PC-9 (cell line): ENCODE data around the gene GID8.

ENCODE experiments used
- CTCF ChIP-seq: fragments of 200-600 bp; sonication (generic); conservative IDR thresholded peaks from 2 replicates; pipeline ENCODE4 v1.6.1; 2017; ENCODE audit warnings: mixed run types, antibody characterized with exemption, mild to moderate bottlenecking, moderate library complexity
- EZH2 ChIP-seq: fragments of 200-600 bp; sonication (generic); IDR thresholded peaks from 2 replicates; pipeline ENCODE4 v1.8.0; 2017; ENCODE audit warnings: antibody characterized with exemption, low read depth

GRCh38 chr20:62990306-62990825 lies 52.4 kb downstream of the GID8 start:
- TF ChIP-seq CTCF (no peak), EZH2 (no peak)
